ENCODE results near the gene PIH1D1. TPM values are rescaled to one million over a fixed set of nuclear protein-coding genes. Genes with fewer than 3 reads are reported as not detected.

Gene PIH1D1
- total and polyA plus RNA-seq, 2 donors (not counting 3 experiments of a cell fraction or from before 2014, with no cell fraction given) = 83.2 to 86.9 TPM

GRCh38 chr19:49432141-49433073 lies 19.2 kb downstream of the PIH1D1 start:
- no peak overlapping the region for H3K4me3 ChIP-seq (replicated peaks in 1 of 3; ENCODE audit: insufficient read depth in 1 of 3, low read depth in 1 of 3, low read length in 3 of 3)
- no peak overlapping the region for H3K4me2 ChIP-seq (ENCODE audit: insufficient read depth, low read length)
- intact Hi-C loops (cut with micrococcal nuclease) = no loop called here
- ChIA-PET CTCF (no interaction called here), POLR2A (no interaction called here)
- DNase-seq (ENCODE audit: low read depth, low spot score) = no peak
- no peak for TF ChIP-seq MYC (IDR thresholded peaks at IDR 0.05; ENCODE audit: low read depth, low read length)
- no peak for TF ChIP-seq POLR2AphosphoS5 (IDR thresholded peaks at IDR 0.05; ENCODE audit: insufficient read depth, low read depth, low read length)
- TF ChIP-seq GATA2 (IDR thresholded peaks at IDR 0.05; ENCODE audit: insufficient read depth, insufficient read length, low read depth, low read length) = no peak
- peak; percentile 82 for TF ChIP-seq EZH2 (IDR thresholded peaks at IDR 0.05; ENCODE audit: borderline replicate concordance, low read depth, low read length, severe bottlenecking)
- no peak for TF ChIP-seq JUN (IDR thresholded peaks at IDR 0.05; ENCODE audit: borderline replicate concordance, insufficient read depth, insufficient read length, low read depth)
- TF ChIP-seq POLR2A (IDR thresholded peaks at IDR 0.05; ENCODE audit: low read depth, low read length) = no peak
- TF ChIP-seq CTCF (IDR thresholded peaks at IDR 0.05; ENCODE audit: extremely low read depth in 1 of 2, insufficient read depth in 1 of 2, low read depth in 1 of 2, low read length in 2 of 2) = no peak
- dilution Hi-C loops (cut with MboI; ENCODE audit: extremely low pct_ligation_motif_present, low sequenced_read_pairs) = no loop called here
- no peak overlapping the region for H2AFZ ChIP-seq (ENCODE audit: low read depth, low read length)
- H3K79me2 ChIP-seq (ENCODE audit: control insufficient read depth, insufficient read depth, low read length) = no peaks in the 10 kb centered on the region
- no peaks in the 10 kb centered on the region for H3K9me1 ChIP-seq (replicated peaks; ENCODE audit: control insufficient read depth, extremely low read depth, insufficient read depth, low read length)
- H3K9ac ChIP-seq (replicated peaks; ENCODE audit: extremely low read depth, insufficient read depth, low read length) = no peak overlapping the region
- peaks cover 3% of the 10 kb centered on the region for H3K4me1 ChIP-seq (ENCODE audit: control insufficient read depth, extremely low read depth, insufficient read depth, low read length)
- no TSS peak for BruUV-seq (replicated peaks)
- no peak overlapping the region for H3K27ac ChIP-seq (ENCODE audit: insufficient read depth, low read depth, low read length)
- H3K9me3 ChIP-seq (replicated peaks; ENCODE audit: control insufficient read depth, insufficient read depth, low read length) = no peaks in the 10 kb centered on the region
- no peaks in the 10 kb centered on the region for H3K36me3 ChIP-seq (ENCODE audit: control insufficient read depth in 2 of 2, extremely low read depth in 1 of 2, insufficient read depth in 2 of 2, low read length in 2 of 2)
- peaks cover 71 to 74% of the 10 kb centered on the region in 2 experiments for H3K27me3 ChIP-seq (ENCODE audit: control insufficient read depth in 2 of 2, insufficient read depth in 2 of 2, low read length in 2 of 2)
- H4K20me1 ChIP-seq (replicated peaks; ENCODE audit: control insufficient read depth, extremely low read depth, insufficient read depth, low read length) = no peaks in the 10 kb centered on the region
- FAIRE-seq = no peak

Data from endothelial cell of umbilical vein (primary cell).